GM21723 (cell line): ENCODE measurements around the gene NHSL2.
"Not testable (repeated sequence)": the region's sequence is repeated elsewhere in the genome, so short reads cannot be mapped to it uniquely, and the experiment has no call there.

Experiments used
- ATAC-seq: cut with Tn5 transposase; IDR thresholded peaks from one replicate; pipeline ENCODE4 v1.9.1; 2021; ENCODE audit warnings: mild to moderate bottlenecking, moderate library complexity; ENCODE audit not compliant: unreplicated experiment

The NHSL2 gene

GRCh38 chrX:71910643-71910985, at the start of gene NHSL2:
NHSL2 (plus strand) TSS chrX:71910845.
- no peak for ATAC-seq

DNA sequence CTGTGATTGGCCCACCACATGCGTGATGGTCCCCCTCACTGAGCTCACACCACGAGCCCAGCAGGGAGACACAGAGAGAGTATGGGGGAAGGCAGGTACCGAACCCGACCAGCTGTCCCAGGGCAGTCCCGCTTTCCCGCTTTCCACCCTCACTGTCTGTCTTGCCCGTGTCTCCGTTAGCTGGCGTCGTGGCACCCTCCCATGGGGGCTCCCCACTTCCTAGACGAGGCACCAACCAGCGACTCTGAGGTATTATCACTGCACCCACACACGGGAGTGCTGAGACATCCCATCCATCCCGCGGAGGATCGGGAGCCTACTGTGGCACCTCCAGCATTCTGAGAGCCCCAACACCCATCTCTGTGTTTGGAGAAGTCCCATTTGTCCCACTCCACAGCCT, 43.0 kb upstream of the NHSL2 start:
- no peak for ATAC-seq

GRCh38 chrX:71869566-71869965, 41.1 kb upstream of the NHSL2 start:
- not testable (repeated sequence) for ATAC-seq

GRCh38 chrX:71870208-71871098, 40.2 kb upstream of the NHSL2 start:
- no peak for ATAC-seq

GRCh38 chrX:71871367-71871766, 39.3 kb upstream of the NHSL2 start:
- no peak for ATAC-seq

GRCh38 chrX:71872542-71873458, 37.8 kb upstream of the NHSL2 start:
- no peak for ATAC-seq

DNA sequence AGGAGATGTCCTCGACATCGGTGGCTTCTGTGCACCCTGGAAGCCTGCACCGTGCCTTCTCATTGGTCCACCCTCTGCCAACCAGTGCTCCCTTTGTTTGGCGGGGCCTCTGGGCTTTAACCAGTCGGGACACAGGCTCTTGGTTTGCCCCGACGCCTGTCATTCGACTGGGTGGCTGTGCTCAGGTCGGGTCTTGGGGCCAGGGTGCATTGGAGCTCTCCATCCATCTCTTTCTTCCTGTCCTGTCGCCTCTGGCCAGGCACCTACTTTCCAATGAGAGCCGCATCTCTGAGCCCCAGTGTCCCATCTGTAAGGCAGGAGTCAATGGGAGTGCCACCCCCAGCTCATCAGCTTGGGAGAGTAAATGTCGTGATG, 37.2 kb upstream of the NHSL2 start:
- no peak for ATAC-seq

- not testable (repeated sequence) for ATAC-seq
Observed at GRCh38 chrX:71876841-71877240, 33.8 kb upstream of the NHSL2 start.

DNA sequence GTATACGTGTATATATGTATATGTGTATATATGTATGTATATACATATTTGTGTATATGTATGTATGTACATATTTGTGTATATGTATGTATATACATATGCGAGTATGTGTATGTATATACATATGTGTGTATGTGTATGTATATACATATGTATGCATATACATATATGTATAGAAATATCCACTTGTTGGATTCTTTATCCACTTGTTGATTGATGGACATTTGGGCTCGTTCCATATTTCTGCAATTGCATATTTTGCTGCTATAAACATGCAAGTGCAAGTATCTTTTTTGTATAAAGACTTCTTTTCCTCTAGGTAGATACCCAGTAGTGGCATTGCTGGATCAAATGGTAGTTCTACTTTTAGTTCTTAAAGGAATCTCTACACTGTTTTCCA, 25.5 kb upstream of the NHSL2 start:
- no peak for ATAC-seq

DNA sequence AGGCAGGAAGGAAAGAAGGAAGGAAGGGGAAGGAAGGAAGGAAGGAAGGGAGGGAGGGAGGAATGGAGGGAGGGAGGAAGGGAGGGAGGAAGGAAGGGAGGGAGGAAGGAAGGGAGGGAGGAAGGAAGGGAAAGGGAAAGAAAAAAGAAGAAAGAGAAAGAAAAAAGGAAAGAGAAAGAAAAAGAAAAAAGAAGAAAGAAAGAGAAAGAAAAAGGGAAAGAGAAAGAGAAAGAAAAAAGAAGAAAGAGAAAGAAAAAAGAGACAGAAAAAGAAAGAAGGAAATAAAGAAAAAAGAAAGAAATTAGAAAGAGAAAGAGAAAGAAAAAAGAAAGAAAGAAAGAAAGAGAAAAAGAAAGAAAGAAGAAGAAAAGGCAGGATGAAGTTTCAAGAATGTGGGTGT, 15.0 kb upstream of the NHSL2 start:
- ATAC-seq = no peak

GRCh38 chrX:71906144-71906543, 4.5 kb upstream of the NHSL2 start:
- ATAC-seq = no peak

- ATAC-seq = no peak
Observed at GRCh38 chrX:71908387-71908786, 2.3 kb upstream of the NHSL2 start.

DNA sequence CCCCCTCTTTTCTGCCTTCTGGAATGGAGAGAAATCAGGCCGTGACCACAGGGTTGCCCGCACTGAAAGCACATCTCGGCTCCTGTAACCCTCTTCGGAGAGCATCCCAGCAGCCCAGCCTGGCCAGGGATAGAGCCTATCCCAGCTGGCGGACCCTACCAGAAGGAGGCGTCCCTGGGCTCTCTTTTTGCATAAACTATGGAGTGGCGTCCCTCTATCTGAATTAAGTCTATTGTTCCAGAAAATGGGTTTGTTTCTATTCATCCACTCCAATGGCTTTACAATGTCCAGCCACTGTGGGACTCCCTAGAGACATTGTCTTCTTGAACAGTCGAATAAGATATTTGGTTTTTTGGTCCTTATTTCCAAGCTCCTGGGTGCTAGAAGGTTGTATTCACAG, 689 bp upstream of the NHSL2 start:
- no peak for ATAC-seq

DNA sequence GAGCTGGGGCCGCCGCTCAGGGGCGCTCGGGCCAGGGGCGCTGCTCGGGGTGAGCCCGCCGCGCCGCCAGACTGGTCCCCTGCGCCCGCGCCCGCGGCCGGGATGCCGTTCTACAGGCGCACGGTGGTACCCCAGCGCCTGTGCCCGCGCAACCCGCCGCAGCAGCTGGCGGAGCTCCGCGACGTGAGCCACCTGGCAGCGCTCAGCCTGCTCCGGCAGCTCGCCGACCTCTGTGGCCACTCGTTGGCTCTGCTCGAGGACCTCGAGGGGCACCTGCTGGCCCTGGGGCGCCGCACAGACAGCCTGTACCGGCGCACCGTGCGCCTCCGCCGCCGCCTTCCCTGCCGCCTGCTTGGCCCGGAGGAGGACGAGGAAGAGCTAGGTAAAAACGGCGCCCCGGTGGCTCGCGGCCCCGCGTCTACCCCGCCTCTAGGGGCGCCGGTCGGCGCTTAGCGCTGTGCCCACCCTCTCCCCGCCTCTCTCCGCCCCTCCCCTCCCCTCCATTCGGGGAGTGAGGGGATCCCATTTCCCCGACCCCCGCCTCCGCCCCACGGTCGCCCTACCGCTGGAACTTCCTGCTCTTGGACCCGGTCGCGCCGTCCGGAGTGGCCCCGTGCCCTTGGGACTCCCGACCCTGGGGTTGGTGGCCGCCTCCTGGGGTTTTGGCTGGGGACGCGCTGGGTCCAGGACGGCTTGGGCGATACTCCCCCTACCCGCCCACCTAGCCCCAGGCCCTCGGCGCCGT, 513 bp downstream of the NHSL2 start:
- no peak for ATAC-seq

- ATAC-seq = no peak
Observed at GRCh38 chrX:71911731-71912050, 1.0 kb downstream of the NHSL2 start.

DNA sequence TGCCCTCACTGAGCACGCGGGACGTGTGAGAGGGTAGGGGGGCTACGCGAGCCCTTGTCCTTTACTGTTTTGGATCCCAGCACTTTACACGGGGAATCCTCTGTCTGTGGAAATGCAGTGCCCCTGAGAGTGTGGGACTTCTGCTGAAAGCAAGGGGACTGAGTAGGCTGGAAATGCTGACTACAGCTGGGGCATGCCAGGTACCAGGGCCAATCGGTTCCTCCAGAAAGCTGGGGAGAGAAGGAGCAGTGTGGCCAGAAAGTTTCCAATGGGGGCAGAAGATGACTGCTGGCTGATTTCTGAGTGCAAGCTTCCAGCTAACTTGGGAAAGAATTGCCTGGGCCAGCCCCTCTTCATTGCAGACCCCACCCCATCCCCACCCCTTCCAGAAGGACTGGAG, 1.5 kb downstream of the NHSL2 start:
- ATAC-seq = no peak

DNA sequence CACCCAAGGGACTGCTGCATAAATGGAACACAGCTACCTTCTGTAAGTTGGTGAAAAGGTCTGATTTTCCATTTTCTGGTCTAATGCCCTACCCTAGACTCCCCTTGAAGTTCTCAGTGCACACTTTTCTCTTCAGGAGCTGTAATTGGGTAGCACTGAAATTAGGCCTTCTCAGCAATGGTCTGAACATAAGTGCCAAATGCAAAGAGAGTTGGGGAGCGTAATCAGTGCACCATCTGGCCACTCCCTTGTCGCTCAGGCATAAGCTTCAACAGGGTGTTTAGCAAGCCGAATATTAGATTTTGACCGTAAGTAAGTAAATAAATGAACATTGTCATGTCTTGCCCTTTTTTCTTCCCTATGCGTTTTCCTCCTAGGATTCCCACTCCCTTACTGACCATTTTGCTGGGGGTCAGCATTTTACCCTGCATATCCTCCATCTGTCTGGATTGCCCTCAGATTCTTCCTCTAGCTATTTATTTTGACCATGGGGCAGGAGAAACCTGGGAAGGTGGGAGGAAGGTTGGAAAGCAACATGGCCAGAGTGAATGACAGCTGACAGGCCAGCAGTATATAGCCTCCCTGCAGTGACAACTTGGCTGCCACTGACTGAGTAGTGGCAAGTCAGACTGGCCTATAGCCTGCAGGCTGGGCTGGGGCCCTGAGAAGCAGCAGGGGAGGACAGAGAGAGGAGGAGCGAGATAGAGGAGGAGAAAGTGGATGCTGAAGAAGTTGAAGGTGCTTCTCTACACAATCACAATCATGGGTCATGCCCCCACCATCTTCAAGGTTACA, 2.7 kb downstream of the NHSL2 start:
- ATAC-seq = no peak

- ATAC-seq = no peak
Observed at GRCh38 chrX:71917621-71918343, 7.1 kb downstream of the NHSL2 start.

- no peak for ATAC-seq
Observed at GRCh38 chrX:71919431-71919830, 8.8 kb downstream of the NHSL2 start.

DNA sequence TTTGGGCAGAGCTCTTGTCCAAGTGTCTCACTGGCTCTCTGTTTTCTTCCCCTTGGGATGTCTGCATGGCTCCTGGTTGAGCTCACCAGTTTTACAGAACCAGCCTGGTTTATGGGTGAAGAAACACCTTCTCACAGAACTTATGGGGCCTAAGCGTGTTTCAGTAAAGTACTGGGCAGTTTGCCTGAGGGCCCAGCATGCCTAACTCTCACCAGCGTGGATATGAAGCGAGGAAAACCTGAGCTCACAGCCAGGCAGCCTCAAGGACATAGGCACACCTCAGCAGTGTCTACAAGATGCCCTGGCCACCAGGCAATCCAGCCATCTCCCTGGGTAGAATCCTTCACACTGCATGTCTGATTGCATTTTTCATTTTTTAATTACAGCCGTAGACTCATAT, 9.2 kb downstream of the NHSL2 start:
- ATAC-seq = no peak
